HepG2 (cell line): Measurements from ENCODE around the gene PTS. TPM values are rescaled to one million over a fixed set of nuclear protein-coding genes. Genes with fewer than 3 reads are reported as not detected.

Source experiments
- AGO2 ChIP-seq: fragments of 200-400 bp; formaldehyde crosslinking; optimal IDR thresholded peaks from 2 replicates; pipeline ENCODE3; 2017; ENCODE audit warnings: mild to moderate bottlenecking, low read depth, low read length, moderate library complexity
- CBX2 ChIP-seq, 2 experiments: fragments of 200-600 bp in 1 of 2; sonication (generic); formaldehyde crosslinking in 1 of 2; IDR thresholded peaks; 2 replicates each; pipeline versions ENCODE4 v1.7.0 to v1.8.1; 2018 to 2022; ENCODE audit warnings: low read depth in 2 of 2, low read length in 1 of 2, mild to moderate bottlenecking in 1 of 2, missing genetic modification reagents in 1 of 2
- DR1 ChIP-seq: sonication (generic); formaldehyde crosslinking; IDR thresholded peaks from 2 replicates; pipeline ENCODE4 v1.8.0; 2021; ENCODE audit warnings: mild to moderate bottlenecking, missing genetic modification reagents, inconsistent platforms
- GTF3A ChIP-seq: sonication (generic); formaldehyde crosslinking; conservative IDR thresholded peaks from 2 replicates; pipeline ENCODE4 v1.4.0; 2020; ENCODE audit warnings: mild to moderate bottlenecking, missing genetic modification reagents
- HMG20B ChIP-seq: conservative IDR thresholded peaks from 2 replicates; pipeline ENCODE4 v1.6.1; 2016; ENCODE audit warnings: missing genetic modification reagents, missing compliant biosample characterization
- KLF11 ChIP-seq: IDR thresholded peaks from 2 replicates; pipeline ENCODE4 v1.6.1; 2016; ENCODE audit warnings: missing compliant biosample characterization
- MATR3 ChIP-seq: sonication (generic); formaldehyde crosslinking; IDR thresholded peaks from 2 replicates; pipeline ENCODE4 v1.4.0; 2020; ENCODE audit warnings: missing genetic modification reagents
- MIXL1 ChIP-seq: IDR thresholded peaks from 2 replicates; pipeline ENCODE4 v1.6.1; 2016
- MXD4 ChIP-seq: IDR thresholded peaks from 2 replicates; pipeline ENCODE4 v1.6.1; 2016; ENCODE audit warnings: mild to moderate bottlenecking, missing biosample characterization, missing genetic modification reagents
- NFKBIZ ChIP-seq: IDR thresholded peaks from 2 replicates; pipeline ENCODE4 v1.6.1; 2018; ENCODE audit warnings: missing genetic modification reagents, missing compliant biosample characterization
- POLR2AphosphoS2 ChIP-seq: IDR thresholded peaks from 2 replicates; pipeline ENCODE4 v1.6.1; 2011; ENCODE audit warnings: low read depth, low read length, improper control_type of control experiment
- RBM39 ChIP-seq: fragments of 200-400 bp; formaldehyde crosslinking; IDR thresholded peaks from one replicate; pipeline ENCODE4 v1.6.1; 2018; ENCODE audit warnings: antibody characterized with exemption, mild to moderate bottlenecking, low read depth, low read length; ENCODE audit not compliant: poor library complexity, severe bottlenecking
- TARDBP ChIP-seq: sonication (generic); formaldehyde crosslinking; IDR thresholded peaks from 2 replicates; pipeline ENCODE4 v1.8.0; 2022; ENCODE audit warnings: mild to moderate bottlenecking, missing genetic modification reagents
- TBP ChIP-seq: sonication (generic); formaldehyde crosslinking; IDR thresholded peaks from 2 replicates; pipeline ENCODE4 v1.5.0; 2020; ENCODE audit warnings: missing genetic modification reagents
- ZMYM4 ChIP-seq: sonication (generic); formaldehyde crosslinking; IDR thresholded peaks from 2 replicates; pipeline ENCODE4 v1.8.1; 2023; ENCODE audit warnings: mild to moderate bottlenecking, missing genetic modification reagents
- ZNF468 ChIP-seq: sonication (generic); formaldehyde crosslinking; IDR thresholded peaks from 2 replicates; pipeline ENCODE4 v1.8.0; 2022; ENCODE audit warnings: mild to moderate bottlenecking, moderate library complexity, missing genetic modification reagents
- ZNF747 ChIP-seq: sonication (generic); formaldehyde crosslinking; IDR thresholded peaks from 2 replicates; pipeline ENCODE4 v1.8.1; 2023; ENCODE audit warnings: missing genetic modification reagents, mild to moderate bottlenecking, borderline replicate concordance
- ZNF761 ChIP-seq: sonication (generic); formaldehyde crosslinking; conservative IDR thresholded peaks from 2 replicates; pipeline ENCODE4 v1.4.0; 2020; ENCODE audit warnings: mild to moderate bottlenecking, missing genetic modification reagents
- ZNF83 ChIP-seq: sonication (generic); formaldehyde crosslinking; IDR thresholded peaks from 2 replicates; pipeline ENCODE4 v1.4.0; 2020; ENCODE audit warnings: missing genetic modification reagents, mild to moderate bottlenecking, borderline replicate concordance
- polyA plus RNA-seq, 8 experiments: library from polyadenylated mRNA; depleted of rRNA in 3 of 8; stranded (reverse) in 7 of 8; unstranded in 1 of 8; fragments of >200 nt; fragmentation: Illumina TruSeq in 4 of 8; extraction: Trizol in 4 of 8; gene quantifications; 2 replicates each; pipeline versions ENCODE4 v1.2.1 to v1.2.3, GENCODE V29; 2011 to 2016; ENCODE audit warnings: low read depth in 4 of 8, missing spikeins in 1 of 8, mixed read lengths in 1 of 8; ENCODE audit not compliant: insufficient read depth in 1 of 8
- total RNA-seq, 5 experiments: library from RNA; depleted of rRNA; stranded (reverse); fragments of >200 nt; fragmentation: Illumina TruSeq; extraction: Trizol; gene quantifications; 2 replicates each; pipeline ENCODE4 v1.2.3, GENCODE V29; 2016; ENCODE audit warnings: low read depth in 1 of 5
- TF ChIP-seq, protein P1 (sequence below): IDR thresholded peaks from 2 replicates; pipeline ENCODE4 v1.6.1; 2016; ENCODE audit warnings: mild to moderate bottlenecking
- TF ChIP-seq, protein P2 (sequence below), 2 experiments: sonication (generic) in 1 of 2; formaldehyde crosslinking in 1 of 2; IDR thresholded peaks; 2 replicates each; pipeline versions ENCODE4 v1.5.1 to v1.6.1; 2011 to 2020; ENCODE audit warnings: borderline replicate concordance in 1 of 2, low read depth in 1 of 2, low read length in 1 of 2, mild to moderate bottlenecking in 1 of 2, missing genetic modification reagents in 1 of 2, moderate library complexity in 1 of 2
- TF ChIP-seq, protein P3 (sequence below), 2 experiments: sonication (generic) in 1 of 2; formaldehyde crosslinking in 1 of 2; IDR thresholded peaks; 2 replicates each; pipeline versions ENCODE4 v1.4.0 to v1.6.1; 2018 to 2020; ENCODE audit warnings: missing genetic modification reagents in 2 of 2, borderline replicate concordance in 1 of 2, low read depth in 1 of 2, mild to moderate bottlenecking in 1 of 2, missing biosample characterization in 1 of 2
- TF ChIP-seq, protein P4 (sequence below): sonication (generic); formaldehyde crosslinking; IDR thresholded peaks from 2 replicates; pipeline ENCODE4 v1.4.0; 2020; ENCODE audit warnings: missing genetic modification reagents; ENCODE audit errors: not compliant biosample characterization

The PTS gene
- total and polyA plus RNA-seq, 2 of the 13 experiments (the other 11 are each of a cell fraction or from before 2014, with no cell fraction given): 33.6 to 49.3 TPM

DNA sequence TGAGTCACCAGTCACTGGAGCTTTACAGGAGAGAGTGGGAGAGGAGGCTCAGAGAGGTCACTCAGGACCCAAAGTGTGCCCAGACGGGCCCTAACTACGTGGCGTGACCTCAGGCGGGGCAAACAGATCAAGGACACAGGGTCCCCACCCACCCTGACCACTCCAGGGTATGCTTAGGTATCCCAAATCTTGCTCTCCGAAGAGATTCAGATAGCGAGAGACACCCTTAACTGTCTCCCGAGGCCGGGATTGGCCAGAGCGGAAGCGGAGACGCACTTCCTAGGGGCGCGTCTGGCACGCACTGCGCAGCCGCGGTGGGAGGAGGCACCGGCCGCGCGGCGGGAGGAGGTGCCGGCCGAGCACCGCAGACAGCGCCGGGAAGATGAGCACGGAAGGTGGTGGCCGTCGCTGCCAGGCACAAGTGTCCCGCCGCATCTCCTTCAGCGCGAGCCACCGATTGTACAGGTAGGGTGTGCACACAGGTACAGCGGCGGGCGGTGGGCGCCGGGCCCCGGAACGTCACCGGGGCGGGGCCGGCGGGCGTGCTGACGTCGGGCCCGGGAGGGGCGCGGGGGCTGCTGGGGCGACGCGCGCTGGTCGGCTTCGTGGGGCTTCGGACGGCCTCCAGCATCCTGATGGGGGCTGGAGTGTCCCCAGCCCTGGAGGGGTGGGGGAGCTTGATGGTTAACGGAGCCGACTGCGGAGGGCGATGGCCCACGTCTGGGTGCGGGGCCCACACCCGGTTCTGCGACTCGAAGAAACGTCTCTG, at the start of gene PTS (continued):
- peak; percentile 59; the same call in 1 of the 2 replicates for TF ChIP-seq ZNF747 (CRISPR knock-in tag)
- TF ChIP-seq TBP: no peak
- TF ChIP-seq MXD4 (CRISPR knock-in tag): 0 out of 2 replicates have a peak, but pooled peaks have one; percentile 24
- TF ChIP-seq ZNF468 (CRISPR knock-in tag): peak; percentile 29; the same call in 1 of the 2 replicates
- TF ChIP-seq, protein P1, sequence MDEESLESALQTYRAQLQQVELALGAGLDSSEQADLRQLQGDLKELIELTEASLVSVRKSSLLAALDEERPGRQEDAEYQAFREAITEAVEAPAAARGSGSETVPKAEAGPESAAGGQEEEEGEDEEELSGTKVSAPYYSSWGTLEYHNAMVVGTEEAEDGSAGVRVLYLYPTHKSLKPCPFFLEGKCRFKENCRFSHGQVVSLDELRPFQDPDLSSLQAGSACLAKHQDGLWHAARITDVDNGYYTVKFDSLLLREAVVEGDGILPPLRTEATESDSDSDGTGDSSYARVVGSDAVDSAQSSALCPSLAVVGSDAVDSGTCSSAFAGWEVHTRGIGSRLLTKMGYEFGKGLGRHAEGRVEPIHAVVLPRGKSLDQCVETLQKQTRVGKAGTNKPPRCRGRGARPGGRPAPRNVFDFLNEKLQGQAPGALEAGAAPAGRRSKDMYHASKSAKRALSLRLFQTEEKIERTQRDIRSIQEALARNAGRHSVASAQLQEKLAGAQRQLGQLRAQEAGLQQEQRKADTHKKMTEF (CRISPR knock-in tag): peak; percentile 82
- no peak for TF ChIP-seq NFKBIZ (CRISPR knock-in tag)
- TF ChIP-seq ZMYM4 (CRISPR knock-in tag): peak; percentile 77
- TF ChIP-seq POLR2AphosphoS2: no peak
- peak; percentile 56; the same call in 1 of the 2 replicates for TF ChIP-seq ZNF761 (CRISPR knock-in tag)
- TF ChIP-seq GTF3A (CRISPR knock-in tag): no peak
- 0 out of 2 replicates have a peak, but pooled peaks have one; percentile 5 for TF ChIP-seq MIXL1
- TF ChIP-seq KLF11 (CRISPR knock-in tag): no peak
- TF ChIP-seq, protein P2, sequence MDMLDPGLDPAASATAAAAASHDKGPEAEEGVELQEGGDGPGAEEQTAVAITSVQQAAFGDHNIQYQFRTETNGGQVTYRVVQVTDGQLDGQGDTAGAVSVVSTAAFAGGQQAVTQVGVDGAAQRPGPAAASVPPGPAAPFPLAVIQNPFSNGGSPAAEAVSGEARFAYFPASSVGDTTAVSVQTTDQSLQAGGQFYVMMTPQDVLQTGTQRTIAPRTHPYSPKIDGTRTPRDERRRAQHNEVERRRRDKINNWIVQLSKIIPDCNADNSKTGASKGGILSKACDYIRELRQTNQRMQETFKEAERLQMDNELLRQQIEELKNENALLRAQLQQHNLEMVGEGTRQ (IDR thresholded peaks at IDR 0.05; ENCODE audit: low read depth, low read length): no peak
- TF ChIP-seq, protein P2 (CRISPR knock-in tag; IDR thresholded peaks at IDR 0.05; ENCODE audit: borderline replicate concordance): no peak
- no peak for TF ChIP-seq DR1 (CRISPR knock-in tag)
- TF ChIP-seq RBM39: no peak
- TF ChIP-seq, protein P3, sequence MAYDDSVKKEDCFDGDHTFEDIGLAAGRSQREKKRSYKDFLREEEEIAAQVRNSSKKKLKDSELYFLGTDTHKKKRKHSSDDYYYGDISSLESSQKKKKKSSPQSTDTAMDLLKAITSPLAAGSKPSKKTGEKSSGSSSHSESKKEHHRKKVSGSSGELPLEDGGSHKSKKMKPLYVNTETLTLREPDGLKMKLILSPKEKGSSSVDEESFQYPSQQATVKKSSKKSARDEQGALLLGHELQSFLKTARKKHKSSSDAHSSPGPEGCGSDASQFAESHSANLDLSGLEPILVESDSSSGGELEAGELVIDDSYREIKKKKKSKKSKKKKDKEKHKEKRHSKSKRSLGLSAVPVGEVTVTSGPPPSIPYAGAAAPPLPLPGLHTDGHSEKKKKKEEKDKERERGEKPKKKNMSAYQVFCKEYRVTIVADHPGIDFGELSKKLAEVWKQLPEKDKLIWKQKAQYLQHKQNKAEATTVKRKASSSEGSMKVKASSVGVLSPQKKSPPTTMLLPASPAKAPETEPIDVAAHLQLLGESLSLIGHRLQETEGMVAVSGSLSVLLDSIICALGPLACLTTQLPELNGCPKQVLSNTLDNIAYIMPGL (CRISPR knock-in tag; IDR thresholded peaks at IDR 0.05; ENCODE audit: borderline replicate concordance in 1 of 2, low read depth in 1 of 2): peak; percentile 66 to 78; a peak in 2 of 4 replicates
- TF ChIP-seq, protein P4, sequence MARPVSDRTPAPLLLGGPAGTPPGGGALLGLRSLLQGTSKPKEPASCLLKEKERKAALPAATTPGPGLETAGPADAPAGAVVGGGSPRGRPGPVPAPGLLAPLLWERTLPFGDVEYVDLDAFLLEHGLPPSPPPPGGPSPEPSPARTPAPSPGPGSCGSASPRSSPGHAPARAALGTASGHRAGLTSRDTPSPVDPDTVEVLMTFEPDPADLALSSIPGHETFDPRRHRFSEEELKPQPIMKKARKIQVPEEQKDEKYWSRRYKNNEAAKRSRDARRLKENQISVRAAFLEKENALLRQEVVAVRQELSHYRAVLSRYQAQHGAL (CRISPR knock-in tag): no peak
- peak; percentile 69; the same call in 1 of the 2 replicates for TF ChIP-seq HMG20B (CRISPR knock-in tag)
- no peak; the same call in 1 of the 2 replicates for TF ChIP-seq ZNF83 (CRISPR knock-in tag)
- peak; percentile 33 for TF ChIP-seq AGO2
- TF ChIP-seq MATR3 (CRISPR knock-in tag): no peak
- TF ChIP-seq TARDBP (CRISPR knock-in tag): no peak; the same call in 1 of the 2 replicates
- no peak for TF ChIP-seq CBX2 (IDR thresholded peaks at IDR 0.05; ENCODE audit: low read depth, low read length)
- TF ChIP-seq CBX2 (CRISPR knock-in tag; IDR thresholded peaks at IDR 0.05; ENCODE audit: low read depth): no peak
